ENCODE results near the gene GRIP2.

The GRIP2 gene

GRCh38 chr3:14464141-14464465 lies 76.0 kb downstream of the GRIP2 start:
- H3K27ac ChIP-seq: no peak overlapping the region
- no peak for DNase-seq
- H3K36me3 ChIP-seq: peaks cover 0 to 59% (median 16%) of the 10 kb centered on the region in 3 donors
- no peak overlapping the region for H3K4me3 ChIP-seq
- H3K27me3 ChIP-seq: no peaks in the 10 kb centered on the region
- TF ChIP-seq, protein P1, sequence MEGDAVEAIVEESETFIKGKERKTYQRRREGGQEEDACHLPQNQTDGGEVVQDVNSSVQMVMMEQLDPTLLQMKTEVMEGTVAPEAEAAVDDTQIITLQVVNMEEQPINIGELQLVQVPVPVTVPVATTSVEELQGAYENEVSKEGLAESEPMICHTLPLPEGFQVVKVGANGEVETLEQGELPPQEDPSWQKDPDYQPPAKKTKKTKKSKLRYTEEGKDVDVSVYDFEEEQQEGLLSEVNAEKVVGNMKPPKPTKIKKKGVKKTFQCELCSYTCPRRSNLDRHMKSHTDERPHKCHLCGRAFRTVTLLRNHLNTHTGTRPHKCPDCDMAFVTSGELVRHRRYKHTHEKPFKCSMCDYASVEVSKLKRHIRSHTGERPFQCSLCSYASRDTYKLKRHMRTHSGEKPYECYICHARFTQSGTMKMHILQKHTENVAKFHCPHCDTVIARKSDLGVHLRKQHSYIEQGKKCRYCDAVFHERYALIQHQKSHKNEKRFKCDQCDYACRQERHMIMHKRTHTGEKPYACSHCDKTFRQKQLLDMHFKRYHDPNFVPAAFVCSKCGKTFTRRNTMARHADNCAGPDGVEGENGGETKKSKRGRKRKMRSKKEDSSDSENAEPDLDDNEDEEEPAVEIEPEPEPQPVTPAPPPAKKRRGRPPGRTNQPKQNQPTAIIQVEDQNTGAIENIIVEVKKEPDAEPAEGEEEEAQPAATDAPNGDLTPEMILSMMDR (IDR thresholded peaks at IDR 0.05): no peak
- intact Hi-C loops (cut with DNase I; ENCODE audit: low total_unique reads): no loop called here
- peaks cover 0 to 22% (median 21%) of the 10 kb centered on the region in 4 donors for H3K4me1 ChIP-seq
- H3K9me3 ChIP-seq: no peaks in the 10 kb centered on the region

DNA sequence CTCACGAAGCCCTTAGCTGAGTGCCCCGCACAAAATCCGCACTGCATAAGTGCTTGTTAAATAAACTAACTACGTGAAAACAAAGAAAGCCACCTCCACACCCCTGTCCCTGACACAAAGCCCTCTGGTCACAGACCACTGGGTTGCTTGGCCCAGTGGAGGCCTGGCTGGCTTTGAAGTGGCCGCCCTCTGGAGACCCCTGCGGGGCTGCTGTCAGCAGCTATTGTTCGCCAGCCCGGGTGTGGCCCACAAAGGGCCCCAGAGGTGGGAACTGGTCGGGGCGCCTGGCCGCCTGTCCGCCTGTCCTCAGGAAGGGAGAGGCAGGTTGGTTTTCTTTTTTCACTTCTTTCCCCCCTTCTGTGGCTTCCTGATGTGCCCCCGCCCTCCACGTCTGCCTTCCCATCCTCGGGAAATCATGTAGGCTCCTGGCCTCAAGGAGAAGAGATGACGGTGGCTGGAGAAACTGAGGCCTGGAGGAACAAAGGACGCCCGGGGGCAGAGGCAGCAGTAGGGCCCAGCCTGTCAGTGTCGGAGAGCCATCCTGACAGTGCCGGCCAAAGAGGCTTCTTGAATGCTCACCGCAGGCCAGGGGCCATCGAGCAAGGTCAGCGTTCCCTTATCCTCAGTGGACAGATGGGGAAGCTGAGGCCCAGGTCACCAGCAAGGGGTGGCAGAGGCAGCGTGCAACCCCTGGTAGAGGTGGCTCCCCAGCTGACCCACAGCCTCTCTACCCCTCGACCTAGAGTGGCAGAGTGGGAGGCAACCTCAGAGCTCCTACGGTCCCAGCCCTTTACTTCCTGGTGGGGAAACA lies 76.6 kb downstream of the GRIP2 start:
- no peaks in the 10 kb centered on the region for H3K9me3 ChIP-seq
- H3K36me3 ChIP-seq: peaks cover 0 to 56% (median 16%) of the 10 kb centered on the region in 3 donors
- no peaks in the 10 kb centered on the region for H3K27me3 ChIP-seq
- TF ChIP-seq, protein P1 (IDR thresholded peaks at IDR 0.05): no peak
- no peak overlapping the region for H3K4me3 ChIP-seq
- H3K27ac ChIP-seq: no peak overlapping the region
- peaks cover 0 to 22% (median 21%) of the 10 kb centered on the region in 4 donors for H3K4me1 ChIP-seq
- intact Hi-C loops (cut with DNase I; ENCODE audit: low total_unique reads): no loop called here
- no peak for DNase-seq

- Histone ChIP-seq H3K27me3 (no peaks in the 10 kb centered on the region), H3K4me1 (peaks cover 0 to 22% (median 21%) of the 10 kb centered on the region in 4 donors), H3K4me3 (no peak overlapping the region), H3K27ac (no peak overlapping the region), H3K9me3 (no peaks in the 10 kb centered on the region), H3K36me3 (peaks cover 0 to 54% (median 17%) of the 10 kb centered on the region in 3 donors)
- intact Hi-C loops (cut with DNase I; ENCODE audit: low total_unique reads): no loop called here
- TF ChIP-seq, protein P1 (IDR thresholded peaks at IDR 0.05): no peak
- no peak for DNase-seq
Observed at GRCh38 chr3:14462738-14463137, 77.4 kb downstream of the GRIP2 start.

- TF ChIP-seq, protein P1 (IDR thresholded peaks at IDR 0.05): peak; percentile 39 to 52
- intact Hi-C loops (cut with DNase I; ENCODE audit: low total_unique reads): no loop called here
- Histone ChIP-seq H3K27me3 (no peaks in the 10 kb centered on the region), H3K4me3 (no peak overlapping the region), H3K27ac (no peak overlapping the region), H3K9me3 (no peaks in the 10 kb centered on the region), H3K36me3 (peaks cover 0 to 45% (median 18%) of the 10 kb centered on the region in 3 donors), H3K4me1 (peaks cover 0 to 22% (median 21%) of the 10 kb centered on the region in 4 donors)
- no peak for DNase-seq
Observed at GRCh38 chr3:14461748-14462324, 78.3 kb downstream of the GRIP2 start.

- peak overlapping the region in 1 of 2 donors; percentile 8 for H3K27ac ChIP-seq
- H3K4me1 ChIP-seq: peaks cover 0 to 22% (median 21%) of the 10 kb centered on the region in 4 donors
- H3K27me3 ChIP-seq: no peaks in the 10 kb centered on the region
- peaks cover 0 to 38% (median 13%) of the 10 kb centered on the region in 3 donors for H3K36me3 ChIP-seq
- no peak for DNase-seq
- no peak overlapping the region for H3K4me3 ChIP-seq
- TF ChIP-seq, protein P1 (IDR thresholded peaks at IDR 0.05): no peak
- intact Hi-C loops (cut with DNase I; ENCODE audit: low total_unique reads): no loop called here
- H3K9me3 ChIP-seq: no peaks in the 10 kb centered on the region
Observed at GRCh38 chr3:14461006-14461747, 79.0 kb downstream of the GRIP2 start.

Data from tibial artery (tissue), 4 donors.